CD14-positive monocyte (primary cell): Measurements from ENCODE around the gene CACNA1B. TPM values are rescaled to one million over a fixed set of nuclear protein-coding genes. Genes with fewer than 3 reads are reported as not detected.

Source experiments
- DNase-seq, 3 donors: peaks; one replicate each; pipeline ENCODE4 v3.0.0-alpha.2; 2011 to 2022
- H2AFZ ChIP-seq: 2 replicates; pipeline ENCODE4 v1.6.0; 2012; ENCODE audit warnings: mild to moderate bottlenecking, low read depth, low read length, inconsistent platforms; ENCODE audit not compliant: insufficient read depth, poor library complexity, severe bottlenecking
- H3K27ac ChIP-seq, 2 donors: 1 replicate in 1 of 2; 2 replicates in 1 of 2; pipeline ENCODE4 v1.5.1; 2012 to 2013; ENCODE audit warnings: low read length in 2 of 2, control low read depth in 1 of 2, inconsistent platforms in 1 of 2, low read depth in 1 of 2, mild to moderate bottlenecking in 1 of 2
- H3K27me3 ChIP-seq, 2 donors: one replicate each; pipeline versions ENCODE4 v1.6.0 to v1.6.1; 2011 to 2013; ENCODE audit warnings: low read length in 2 of 2; ENCODE audit not compliant: control insufficient read depth in 2 of 2, insufficient read depth in 2 of 2
- H3K36me3 ChIP-seq, 2 donors: replicated peaks in 1 of 2; 1 replicate in 1 of 2; 2 replicates in 1 of 2; pipeline versions ENCODE4 v1.5.1 to v1.6.1; 2012 to 2013; ENCODE audit warnings: low read length in 2 of 2, control low read depth in 1 of 2, inconsistent platforms in 1 of 2, mild to moderate bottlenecking in 1 of 2; ENCODE audit not compliant: insufficient read depth in 2 of 2, control insufficient read depth in 1 of 2
- H3K4me1 ChIP-seq, 2 donors: 1 replicate in 1 of 2; 2 replicates in 1 of 2; pipeline versions ENCODE4 v1.5.1 to v1.6.1; 2012 to 2013; ENCODE audit warnings: low read length in 2 of 2, control low read depth in 1 of 2, inconsistent platforms in 1 of 2, mild to moderate bottlenecking in 1 of 2, moderate library complexity in 1 of 2; ENCODE audit not compliant: insufficient read depth in 2 of 2, control insufficient read depth in 1 of 2
- H3K4me2 ChIP-seq: replicated peaks from 2 replicates; pipeline ENCODE3; 2012; ENCODE audit warnings: low read length, moderate library complexity, mild to moderate bottlenecking; ENCODE audit not compliant: poor library complexity, severe bottlenecking; ENCODE audit errors: extremely low read depth
- H3K4me3 ChIP-seq, 3 experiments: fragments of 200-600 bp in 1 of 3; sonication (generic) in 1 of 3; replicated peaks in 1 of 3; 1 replicate in 2 of 3; 2 replicates in 1 of 3; pipeline ENCODE4 v1.5.1; 2011 to 2013; ENCODE audit warnings: low read length in 3 of 3, mild to moderate bottlenecking in 3 of 3, control low read depth in 2 of 3, low read depth in 2 of 3, inconsistent platforms in 1 of 3, moderate library complexity in 1 of 3
- H3K79me2 ChIP-seq: 2 replicates; pipeline ENCODE4 v1.6.0; 2012; ENCODE audit warnings: mild to moderate bottlenecking, control low read depth, inconsistent platforms, low read length, moderate library complexity; ENCODE audit not compliant: insufficient read depth
- H3K9ac ChIP-seq: 2 replicates; pipeline ENCODE4 v1.6.0; 2017; ENCODE audit warnings: low read length, mild to moderate bottlenecking; ENCODE audit not compliant: insufficient read depth, poor library complexity, severe bottlenecking
- H3K9me3 ChIP-seq, 2 donors: replicated peaks in 1 of 2; 1 replicate in 1 of 2; 2 replicates in 1 of 2; pipeline versions ENCODE4 v1.5.1 to v1.6.1; 2012 to 2013; ENCODE audit warnings: low read length in 2 of 2, control low read depth in 1 of 2; ENCODE audit not compliant: control insufficient read depth in 1 of 2, insufficient read depth in 1 of 2
- H4K20me1 ChIP-seq: 2 replicates; pipeline ENCODE4 v1.6.0; 2012; ENCODE audit warnings: mild to moderate bottlenecking, low read length, control low read depth, moderate library complexity; ENCODE audit not compliant: insufficient read depth
- H3K27ac Mint-ChIP-seq, 7 donors: one replicate each; pipeline ENCODE4 v1.8.0; 2020; ENCODE audit warnings: mild to moderate bottlenecking in 7 of 7, mixed read lengths in 7 of 7, moderate library complexity in 6 of 7, inconsistent platforms in 2 of 7
- H3K27me3 Mint-ChIP-seq, 3 donors: one replicate each; pipeline ENCODE4 v1.8.0; 2021 to 2022; ENCODE audit warnings: low read depth in 3 of 3, mild to moderate bottlenecking in 3 of 3, mixed read lengths in 3 of 3, moderate library complexity in 3 of 3, inconsistent platforms in 1 of 3
- H3K36me3 Mint-ChIP-seq, 2 donors: one replicate each; pipeline ENCODE4 v1.8.0; 2020; ENCODE audit warnings: mixed read lengths in 2 of 2, inconsistent platforms in 1 of 2, mild to moderate bottlenecking in 1 of 2
- H3K4me1 Mint-ChIP-seq: one replicate; pipeline ENCODE4 v1.8.0; 2020; ENCODE audit warnings: mild to moderate bottlenecking, mixed read lengths
- H3K4me3 Mint-ChIP-seq, 2 donors: one replicate each; pipeline ENCODE4 v1.8.0; 2020; ENCODE audit warnings: mild to moderate bottlenecking in 2 of 2, mixed read lengths in 2 of 2, moderate library complexity in 1 of 2
- H3K9me3 Mint-ChIP-seq, 7 donors: one replicate each; pipeline ENCODE4 v1.8.0; 2020 to 2022; ENCODE audit warnings: mixed read lengths in 7 of 7, mild to moderate bottlenecking in 6 of 7, moderate library complexity in 6 of 7, inconsistent platforms in 2 of 7
- WGBS: methylation state at CpG from one replicate; pipeline ENCODE4 v1.1.5; 2013; ENCODE audit warnings: missing lambda C conversion rate; ENCODE audit not compliant: insufficient coverage; 5-methylcytosine and 5-hydroxymethylcytosine counted together
- intact Hi-C, 2 donors: fragments of 100-400 bp; cut with micrococcal nuclease; formaldehyde crosslinking; loops; one replicate each; pipeline versions ENCODE4 v1.15.0 to v1.15.1; 2023
- polyA plus RNA-seq, 3 donors: library from polyadenylated mRNA; depleted of rRNA in 1 of 3; unstranded in 2 of 3; stranded (reverse) in 1 of 3; fragments of 300-500 nt in 2 of 3; fragments of >200 nt in 1 of 3; fragmentation: Illumina TruSeq in 2 of 3; gene quantifications; 1 replicate in 2 of 3; 2 replicates in 1 of 3; pipeline ENCODE4 v1.2.3, GENCODE V29; 2012 to 2021
- TF ChIP-seq, protein P1 (sequence below): fragments of 200-600 bp; IDR thresholded peaks from one replicate; pipeline ENCODE4 v1.8.0; 2022; ENCODE audit warnings: antibody characterized with exemption, mild to moderate bottlenecking

Gene CACNA1B
- polyA plus RNA-seq, 3 donors, result not detected

GRCh38 chr9:137865581-137866145 lies 11.9 kb upstream of the CACNA1B start:
- H3K36me3 Mint-ChIP-seq, result no peaks in the 10 kb centered on the region
- no peaks in the 10 kb centered on the region for H3K36me3 ChIP-seq
- H3K4me1 Mint-ChIP-seq, result no peaks in the 10 kb centered on the region
- H3K9ac ChIP-seq, result no peak overlapping the region
- no peaks in the 10 kb centered on the region for H3K4me1 ChIP-seq
- H3K9me3 Mint-ChIP-seq, result peaks cover 5 to 23% (median 15%) of the 10 kb centered on the region in 7 donors
- no peaks in the 10 kb centered on the region for H3K79me2 ChIP-seq
- no peak for DNase-seq
- H3K27me3 ChIP-seq, result no peaks in the 10 kb centered on the region
- intact Hi-C loops, result no loop called here
- peaks cover 1 to 3% of the 10 kb centered on the region in 2 donors for H3K9me3 ChIP-seq
- H3K27me3 Mint-ChIP-seq, result peaks cover 3 to 15% (median 10%) of the 10 kb centered on the region in 3 donors
- no peaks in the 10 kb centered on the region for H4K20me1 ChIP-seq
- H3K27ac Mint-ChIP-seq, result no peak overlapping the region
- H3K4me3 Mint-ChIP-seq, result no peak overlapping the region
- WGBS, result 90% methylated on average over 10 of the region's 18 CpGs
- no peak overlapping the region for H2AFZ ChIP-seq
- TF ChIP-seq, protein P1, sequence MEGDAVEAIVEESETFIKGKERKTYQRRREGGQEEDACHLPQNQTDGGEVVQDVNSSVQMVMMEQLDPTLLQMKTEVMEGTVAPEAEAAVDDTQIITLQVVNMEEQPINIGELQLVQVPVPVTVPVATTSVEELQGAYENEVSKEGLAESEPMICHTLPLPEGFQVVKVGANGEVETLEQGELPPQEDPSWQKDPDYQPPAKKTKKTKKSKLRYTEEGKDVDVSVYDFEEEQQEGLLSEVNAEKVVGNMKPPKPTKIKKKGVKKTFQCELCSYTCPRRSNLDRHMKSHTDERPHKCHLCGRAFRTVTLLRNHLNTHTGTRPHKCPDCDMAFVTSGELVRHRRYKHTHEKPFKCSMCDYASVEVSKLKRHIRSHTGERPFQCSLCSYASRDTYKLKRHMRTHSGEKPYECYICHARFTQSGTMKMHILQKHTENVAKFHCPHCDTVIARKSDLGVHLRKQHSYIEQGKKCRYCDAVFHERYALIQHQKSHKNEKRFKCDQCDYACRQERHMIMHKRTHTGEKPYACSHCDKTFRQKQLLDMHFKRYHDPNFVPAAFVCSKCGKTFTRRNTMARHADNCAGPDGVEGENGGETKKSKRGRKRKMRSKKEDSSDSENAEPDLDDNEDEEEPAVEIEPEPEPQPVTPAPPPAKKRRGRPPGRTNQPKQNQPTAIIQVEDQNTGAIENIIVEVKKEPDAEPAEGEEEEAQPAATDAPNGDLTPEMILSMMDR, result no peak
- H3K4me3 ChIP-seq, result no peak overlapping the region
- no peak overlapping the region for H3K27ac ChIP-seq
- H3K4me2 ChIP-seq, result no peak overlapping the region

DNA sequence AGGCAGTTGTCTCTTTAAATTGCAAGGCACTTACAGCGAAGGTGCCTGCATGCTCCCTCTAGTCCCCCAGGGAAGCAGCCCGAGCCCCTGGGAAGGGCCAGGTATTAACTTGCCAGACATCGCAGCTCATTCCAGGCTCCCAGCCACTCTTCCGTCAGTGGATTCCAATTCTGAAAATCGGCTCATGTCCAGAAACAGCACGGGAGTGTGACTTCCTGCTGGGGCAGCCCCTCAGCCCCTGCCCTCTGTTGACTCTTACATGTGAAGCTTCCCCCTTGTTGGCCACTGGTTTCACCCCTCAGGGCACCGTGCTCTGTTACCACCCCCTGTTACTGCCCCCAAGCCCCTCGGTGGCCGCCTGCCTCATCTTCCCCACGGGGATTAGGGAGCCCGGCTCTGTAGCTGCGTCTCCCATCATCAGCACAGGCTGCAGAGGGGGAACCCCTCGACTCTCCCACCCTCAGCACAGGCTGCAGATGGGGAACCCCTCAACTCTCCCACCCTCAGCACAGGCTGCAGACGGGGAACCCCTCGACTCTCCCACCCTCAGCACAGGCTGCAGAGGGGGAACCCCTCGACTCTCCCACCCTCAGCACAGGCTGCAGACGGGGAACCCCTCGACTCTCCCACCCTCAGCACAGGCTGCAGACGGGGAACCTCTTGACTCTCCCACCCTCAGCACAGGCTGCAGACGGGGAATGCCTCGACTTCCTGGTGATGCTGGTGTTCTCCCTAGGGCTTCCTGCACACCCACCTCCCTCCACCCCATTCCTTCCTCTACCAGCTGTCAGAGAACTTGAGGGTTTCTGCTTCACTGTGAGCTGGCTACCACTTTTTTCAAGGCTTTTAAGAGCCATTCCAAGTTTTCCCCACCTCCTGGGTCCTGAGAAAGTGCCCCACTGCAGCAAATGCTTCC lies 11.1 kb upstream of the CACNA1B start:
- intact Hi-C loops, result no loop called here
- Histone ChIP-seq H3K4me3 (no peak overlapping the region), H3K27ac (no peak overlapping the region), H3K9ac (no peak overlapping the region), H2AFZ (no peak overlapping the region), H3K36me3 (no peaks in the 10 kb centered on the region), H3K9me3 (no peaks in the 10 kb centered on the region), H3K4me1 (no peaks in the 10 kb centered on the region), H3K79me2 (no peaks in the 10 kb centered on the region), H4K20me1 (no peaks in the 10 kb centered on the region), H3K27me3 (no peaks in the 10 kb centered on the region), H3K4me2 (no peak overlapping the region)
- H3K4me1 Mint-ChIP-seq, result no peaks in the 10 kb centered on the region
- H3K27me3 Mint-ChIP-seq, result peaks cover 2 to 12% (median 9%) of the 10 kb centered on the region in 3 donors
- 46% methylated on average over 16 of the region's 21 CpGs for WGBS
- TF ChIP-seq, protein P1, result no peak
- H3K36me3 Mint-ChIP-seq, result no peaks in the 10 kb centered on the region
- no peak overlapping the region for H3K27ac Mint-ChIP-seq
- peaks cover 2 to 15% (median 8%) of the 10 kb centered on the region in 7 donors for H3K9me3 Mint-ChIP-seq
- DNase-seq, result no peak
- H3K4me3 Mint-ChIP-seq, result no peak overlapping the region
